SK-N-SH treated with all-trans-retinoic acid at 6 μM for 48 hours (cell line): ENCODE data around the gene ATG4C.
"Not testable (repeated sequence)": the region's sequence is repeated elsewhere in the genome, so short reads cannot be mapped to it uniquely, and the experiment has no call there.

Experiments used
- ARNTL ChIP-seq: fragments of 450-650 bp; formaldehyde crosslinking; IDR thresholded peaks from 2 replicates; pipeline ENCODE4 v1.5.0; 2020; ENCODE audit warnings: low read depth, mild to moderate bottlenecking, moderate library complexity, borderline replicate concordance
- CSRNP3 ChIP-seq: fragments of 250-450 bp; sonication (Bioruptor Pico); IDR thresholded peaks from 2 replicates; pipeline ENCODE4 v1.5.1; 2021; ENCODE audit warnings: mild to moderate bottlenecking, moderate library complexity
- OSR1 ChIP-seq: fragments of 250-450 bp; sonication (Bioruptor Pico); IDR thresholded peaks from 2 replicates; pipeline ENCODE4 v1.8.0; 2022; ENCODE audit warnings: moderate library complexity, mild to moderate bottlenecking, inconsistent platforms
- POU6F1 ChIP-seq: fragments of 250-450 bp; sonication (Bioruptor Pico); IDR thresholded peaks from 2 replicates; pipeline ENCODE4 v1.8.0; 2021; ENCODE audit warnings: low read depth, mild to moderate bottlenecking, moderate library complexity, borderline replicate concordance
- PPARA ChIP-seq: fragments of 250-450 bp; sonication (Bioruptor Pico); IDR thresholded peaks from 2 replicates; pipeline ENCODE4 v1.5.0; 2020; ENCODE audit warnings: mild to moderate bottlenecking, borderline replicate concordance
- SNAI2 ChIP-seq: fragments of 250-450 bp; sonication (Bioruptor Pico); IDR thresholded peaks from 2 replicates; pipeline ENCODE4 v1.5.0; 2020; ENCODE audit warnings: mild to moderate bottlenecking, moderate library complexity
- TCF4 ChIP-seq: fragments of 250-450 bp; sonication (Bioruptor Pico); IDR thresholded peaks from 2 replicates; pipeline ENCODE4 v1.8.0; 2021; ENCODE audit warnings: mild to moderate bottlenecking, moderate library complexity, borderline replicate concordance
- ZFP3 ChIP-seq: fragments of 250-450 bp; sonication (Bioruptor Pico); IDR thresholded peaks from 2 replicates; pipeline ENCODE4 v1.5.0; 2020; ENCODE audit warnings: mild to moderate bottlenecking, moderate library complexity

GRCh38 chr1:62768551-62768950 is 15.4 kb upstream of the ATG4C start:
- TF ChIP-seq ARNTL (CRISPR knock-in tag); OSR1; CSRNP3 (CRISPR knock-in tag); SNAI2 (CRISPR knock-in tag); POU6F1 (CRISPR knock-in tag); TCF4 (CRISPR knock-in tag); PPARA (CRISPR knock-in tag); ZFP3 (CRISPR knock-in tag): not testable (repeated sequence)
